GM12872 (cell line): Measurements from ENCODE around the gene CNIH2.

ENCODE experiments used
- CTCF ChIP-seq: IDR thresholded peaks from 3 replicates; pipeline ENCODE4 v1.5.1; 2011; ENCODE audit warnings: low read depth, mild to moderate bottlenecking, low read length, moderate library complexity; ENCODE audit not compliant: insufficient read depth

The CNIH2 gene

GRCh38 chr11:66265531-66266377 is 12.2 kb upstream of the CNIH2 start:
- no peak for TF ChIP-seq CTCF

GRCh38 chr11:66266378-66267038 is 11.5 kb upstream of the CNIH2 start:
- no peak for TF ChIP-seq CTCF

DNA sequence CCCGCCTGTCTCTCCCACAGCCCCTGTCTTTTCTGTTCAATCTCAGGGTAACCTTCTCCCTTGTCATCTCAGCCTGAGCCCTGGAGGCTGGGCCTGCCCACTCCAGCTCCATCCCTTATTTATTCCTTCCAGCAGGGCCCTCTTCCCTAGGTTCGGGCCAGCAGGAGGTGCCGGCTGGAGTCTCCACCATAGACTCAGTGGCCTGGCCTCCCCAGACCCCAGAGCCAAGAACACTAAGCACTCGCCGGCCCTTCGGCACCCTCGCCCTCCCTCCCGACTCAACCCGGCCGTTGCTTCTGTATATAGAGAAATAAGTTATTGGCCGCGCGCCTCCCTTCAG is 11.0 kb upstream of the CNIH2 start:
- TF ChIP-seq CTCF = no peak

- 0 out of 3 replicates have a peak, but pooled peaks have one; percentile 12 for TF ChIP-seq CTCF
Measured at GRCh38 chr11:66267379-66268243, 10.4 kb upstream of the CNIH2 start.

DNA sequence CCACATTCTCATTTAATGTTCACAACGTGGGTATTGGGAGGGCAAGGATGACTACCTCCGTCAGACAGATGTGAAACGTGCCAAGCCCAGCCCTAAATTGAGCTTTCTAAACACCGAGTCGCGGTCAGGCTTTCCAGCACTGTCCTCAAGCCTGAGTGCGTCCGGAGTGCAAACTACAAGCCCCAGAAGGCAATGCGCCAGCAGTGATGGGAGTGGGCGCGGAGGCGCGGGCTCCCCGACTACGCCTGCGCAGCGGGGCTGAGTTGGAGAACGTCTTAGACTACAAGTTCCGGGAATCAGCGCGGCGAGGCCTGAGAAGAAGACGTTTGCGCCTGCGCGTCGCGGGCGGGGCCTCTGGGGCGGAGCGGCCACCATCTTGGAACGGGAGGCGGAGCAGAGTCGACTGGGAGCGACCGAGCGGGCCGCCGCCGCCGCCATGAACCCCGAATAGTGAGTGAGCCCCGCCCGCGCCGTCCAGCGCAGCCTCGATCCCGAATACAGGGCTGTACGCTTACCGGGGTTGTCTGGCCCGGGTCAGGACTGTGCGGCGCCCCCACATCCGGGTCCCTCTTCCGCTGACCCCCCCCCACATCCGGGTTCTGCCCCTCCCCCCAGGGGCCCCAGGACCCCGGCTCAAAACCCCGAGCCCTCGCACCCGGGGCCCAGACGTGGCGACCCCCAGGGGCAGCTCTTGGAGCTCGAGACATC is 9.6 kb upstream of the CNIH2 start, which contains the start of gene RAB1B:
Gene RAB1B, plus strand, starts transcription at position 396 of the 708 bp plus-strand sequence. Its CDS starts 41 bp downstream, at position 437.
- TF ChIP-seq CTCF = no peak

DNA sequence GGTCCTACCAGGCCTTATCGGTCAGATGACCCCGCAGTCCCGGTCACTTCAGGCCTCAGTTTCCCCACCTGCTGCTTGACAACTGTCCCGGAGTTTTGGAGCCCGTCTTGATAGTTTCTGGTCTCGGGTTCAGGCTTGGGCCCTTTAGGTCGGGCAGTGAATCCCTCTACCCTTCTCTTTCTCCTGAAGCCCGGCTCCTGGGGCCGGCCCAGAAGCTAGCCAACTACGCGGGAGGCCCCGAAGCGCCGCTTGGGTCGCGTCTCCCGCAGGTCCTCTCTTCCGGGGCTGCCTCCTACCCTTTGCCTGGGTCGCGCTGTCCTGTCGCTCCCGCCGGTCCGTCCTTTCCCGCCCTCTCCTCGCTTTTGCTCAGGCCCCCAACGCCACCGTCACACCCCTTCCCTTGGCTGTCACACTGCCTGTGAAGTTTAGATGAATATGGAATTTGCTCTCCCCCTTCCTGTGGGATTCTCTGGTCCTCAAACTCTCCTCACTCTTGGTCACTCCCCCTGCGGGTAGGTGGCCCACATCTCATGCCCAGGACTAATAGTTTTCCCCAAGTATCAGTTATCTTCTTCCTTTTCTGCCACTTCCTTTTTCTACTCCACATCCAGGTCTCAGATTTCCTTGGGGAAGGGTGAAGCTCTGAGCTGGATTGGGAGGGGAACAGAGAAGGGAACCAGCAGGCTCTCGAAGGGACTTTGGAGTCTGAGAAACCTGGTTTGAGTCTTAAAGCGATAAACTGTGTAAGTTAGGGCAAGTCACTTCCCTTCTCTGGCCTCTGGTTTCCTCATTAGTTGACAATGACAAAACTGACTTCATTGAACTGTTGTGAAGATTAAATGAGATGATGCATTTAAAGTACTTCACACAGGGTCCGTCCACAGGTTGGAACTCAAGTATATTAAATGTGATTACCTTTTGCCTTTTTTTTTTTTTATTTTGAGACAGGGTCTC is 8.7 kb upstream of the CNIH2 start:
- peak; percentile 19; the same call in 2 of the 3 replicates for TF ChIP-seq CTCF
